ENCODE measurements around the gene ALDH3B1. TPM values are rescaled to one million over a fixed set of nuclear protein-coding genes. Genes with fewer than 3 reads are reported as not detected.

ALDH3B1 gene
- total and polyA plus RNA-seq, 9 of the 15 experiments (the other 6 are each of a cell fraction or from before 2014, with no cell fraction given), result 0.01 to 0.35 (median 0.07) TPM; not detected in 2

DNA sequence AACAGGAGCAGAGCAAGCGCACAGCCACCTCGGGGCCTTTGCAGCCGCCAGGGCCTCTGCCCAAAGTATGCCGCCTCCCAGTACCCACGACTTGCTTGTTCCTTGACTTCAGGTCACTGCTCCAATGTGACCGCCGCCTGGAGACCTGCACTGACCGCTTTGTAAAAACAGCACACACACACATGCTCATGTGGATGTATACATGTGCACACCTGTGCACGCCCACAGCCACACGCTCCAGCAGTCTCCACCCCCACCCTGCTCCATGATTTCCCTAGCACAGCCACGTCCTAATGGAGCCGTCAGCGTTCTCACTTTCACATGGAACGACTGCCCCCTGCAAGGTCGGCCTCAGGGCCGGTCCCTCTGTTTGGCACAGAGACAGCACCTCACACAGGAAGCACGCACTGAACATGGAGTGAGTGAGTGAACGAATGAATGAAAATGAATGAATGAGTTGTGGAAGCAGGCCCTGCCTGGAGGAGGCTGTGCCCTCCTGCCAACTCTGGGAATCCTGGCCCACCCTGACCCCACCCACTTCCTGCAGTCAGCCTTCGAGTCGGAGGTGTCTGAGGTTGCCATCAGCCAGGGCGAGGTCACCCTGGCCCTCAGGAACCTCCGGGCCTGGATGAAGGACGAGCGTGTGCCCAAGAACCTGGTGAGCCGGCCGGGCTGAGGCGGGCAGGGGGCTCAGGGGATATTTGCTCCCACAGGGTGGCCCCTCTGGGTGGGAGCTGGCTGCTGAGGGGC is 8.0 kb downstream of the ALDH3B1 start:
- 41% methylated on average over 27 of the region's 27 CpGs for WGBS (ENCODE audit: insufficient coverage, low coverage, missing lambda C conversion rate)
- H3K27ac ChIP-seq (ENCODE audit: extremely low read depth, low read depth, low read length), result no peak overlapping the region
- H3K27me3 ChIP-seq (ENCODE audit: control insufficient read depth in 2 of 2, insufficient read depth in 2 of 2, low read length in 2 of 2), result no peaks in the 10 kb centered on the region
- ChIA-PET CTCF (ENCODE audit: low intra/inter-chr PET ratio) (no interaction called here), POLR2A (no interaction called here)
- peaks cover 3% of the 10 kb centered on the region; the same call in 1 of the 2 replicates for H4K20me1 ChIP-seq (replicated peaks; ENCODE audit: control insufficient read depth, insufficient read depth, low read length)
- DNase-seq (ENCODE audit: extremely low read depth in 1 of 4, low spot score in 3 of 4) (no peak), ATAC-seq (no peak), FAIRE-seq (no peak)
- H3K79me2 ChIP-seq (ENCODE audit: control insufficient read depth, insufficient read depth, low read length), result no peaks in the 10 kb centered on the region
- H3K4me2 ChIP-seq (ENCODE audit: insufficient read depth, low read length), result no peak overlapping the region
- H3K9me3 ChIP-seq (replicated peaks; ENCODE audit: control insufficient read depth, insufficient read depth, low read depth, low read length), result no peaks in the 10 kb centered on the region
- no peak overlapping the region for H3K4me3 ChIP-seq
- H3K4me1 ChIP-seq (replicated peaks in 1 of 2; ENCODE audit: control insufficient read depth in 2 of 2, insufficient read depth in 2 of 2, low read length in 2 of 2), result peaks cover 0 to 70% of the 10 kb centered on the region in 2 experiments; a peak in 2 of 5 replicates
- H3K9ac ChIP-seq (ENCODE audit: insufficient read depth in 1 of 2, low read depth in 2 of 2, low read length in 2 of 2), result peak overlapping the region in 1 of 2 experiments; percentile 68; a peak in 1 of 4 replicates
- TF ChIP-seq, protein P1, sequence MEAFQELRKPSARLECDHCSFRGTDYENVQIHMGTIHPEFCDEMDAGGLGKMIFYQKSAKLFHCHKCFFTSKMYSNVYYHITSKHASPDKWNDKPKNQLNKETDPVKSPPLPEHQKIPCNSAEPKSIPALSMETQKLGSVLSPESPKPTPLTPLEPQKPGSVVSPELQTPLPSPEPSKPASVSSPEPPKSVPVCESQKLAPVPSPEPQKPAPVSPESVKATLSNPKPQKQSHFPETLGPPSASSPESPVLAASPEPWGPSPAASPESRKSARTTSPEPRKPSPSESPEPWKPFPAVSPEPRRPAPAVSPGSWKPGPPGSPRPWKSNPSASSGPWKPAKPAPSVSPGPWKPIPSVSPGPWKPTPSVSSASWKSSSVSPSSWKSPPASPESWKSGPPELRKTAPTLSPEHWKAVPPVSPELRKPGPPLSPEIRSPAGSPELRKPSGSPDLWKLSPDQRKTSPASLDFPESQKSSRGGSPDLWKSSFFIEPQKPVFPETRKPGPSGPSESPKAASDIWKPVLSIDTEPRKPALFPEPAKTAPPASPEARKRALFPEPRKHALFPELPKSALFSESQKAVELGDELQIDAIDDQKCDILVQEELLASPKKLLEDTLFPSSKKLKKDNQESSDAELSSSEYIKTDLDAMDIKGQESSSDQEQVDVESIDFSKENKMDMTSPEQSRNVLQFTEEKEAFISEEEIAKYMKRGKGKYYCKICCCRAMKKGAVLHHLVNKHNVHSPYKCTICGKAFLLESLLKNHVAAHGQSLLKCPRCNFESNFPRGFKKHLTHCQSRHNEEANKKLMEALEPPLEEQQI (IDR thresholded peaks at IDR 0.05), result no peak
- peak; percentile 67; the same call in 1 of the 2 replicates for TF ChIP-seq ZNF24 (IDR thresholded peaks at IDR 0.05)
- in situ Hi-C loops (cut with MboI), result no loop called here
- no TSS peak for BruUV-seq (replicated peaks)
- intact Hi-C loops (cut with micrococcal nuclease), result no loop called here
- no peaks in the 10 kb centered on the region for H3K9me1 ChIP-seq (ENCODE audit: control insufficient read depth, insufficient read depth, low read length)
- no peak overlapping the region for H2AFZ ChIP-seq (ENCODE audit: low read depth, low read length)
- H3K36me3 ChIP-seq (ENCODE audit: control insufficient read depth, insufficient read depth, low read length), result no peaks in the 10 kb centered on the region

Measured in K562 (cell line).